ENCODE results near the gene OR2G2. TPM values are rescaled to one million over a fixed set of nuclear protein-coding genes. Genes with fewer than 3 reads are reported as not detected.

Gene OR2G2
- total RNA-seq, 1 donor from 2014 or later: not detected

GRCh38 chr1:247557926-247558674, 30.1 kb upstream of the OR2G2 start:
- no peak overlapping the region for H3K4me3 ChIP-seq
- H3K27me3 ChIP-seq: no peaks in the 10 kb centered on the region
- no peak overlapping the region for H3K27ac ChIP-seq
- H3K9me3 ChIP-seq (ENCODE audit: low read depth): no peaks in the 10 kb centered on the region
- Mint-ChIP-seq H3K27ac (no peak overlapping the region), H3K27me3 (ENCODE audit: insufficient read depth, low read depth) (no peaks in the 10 kb centered on the region), H3K9me3 (no peaks in the 10 kb centered on the region), H3K4me1 (no peaks in the 10 kb centered on the region), H3K36me3 (no peaks in the 10 kb centered on the region), H3K4me3 (no peak overlapping the region)
- H3K4me2 ChIP-seq: no peak overlapping the region
- H4K20me1 ChIP-seq (ENCODE audit: low read depth): no peaks in the 10 kb centered on the region
- H2AFZ ChIP-seq (replicated peaks): no peak overlapping the region
- no peak overlapping the region for H3K9ac ChIP-seq
- H3F3A ChIP-seq (ENCODE audit: low read depth): no peaks in the 10 kb centered on the region
- no peaks in the 10 kb centered on the region for H3K79me2 ChIP-seq (ENCODE audit: low read depth)
- H3K4me1 ChIP-seq: no peaks in the 10 kb centered on the region
- TF ChIP-seq EZH2phosphoT487 (IDR thresholded peaks at IDR 0.05): no peak
- TF ChIP-seq CTCF (IDR thresholded peaks at IDR 0.05): no peak
- no peak for TF ChIP-seq EZH2 (IDR thresholded peaks at IDR 0.05)
- no peaks in the 10 kb centered on the region for H3K36me3 ChIP-seq
- DNase-seq (ENCODE audit: low spot score): no peak

DNA sequence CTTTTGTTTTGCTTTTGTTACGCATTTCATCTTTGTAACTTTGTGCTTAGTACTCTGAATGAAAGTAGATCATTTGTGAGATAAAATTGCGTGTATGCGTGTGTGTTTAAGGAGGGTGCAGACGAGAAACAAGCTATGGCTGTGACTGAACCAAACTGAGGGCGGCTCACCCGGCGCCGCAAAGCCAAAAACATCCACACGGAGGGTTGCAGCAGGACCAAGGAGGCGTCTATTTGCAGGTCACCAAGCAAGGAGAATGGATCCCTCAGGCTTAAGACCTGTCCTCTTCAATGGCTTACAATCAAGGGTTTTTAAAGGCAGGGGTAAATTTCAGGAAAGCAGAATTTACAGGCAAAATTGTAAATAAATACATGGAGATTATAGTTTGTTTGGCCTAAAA, 26.4 kb upstream of the OR2G2 start:
- TF ChIP-seq CTCF (IDR thresholded peaks at IDR 0.05) (no peak), EZH2phosphoT487 (IDR thresholded peaks at IDR 0.05) (no peak), EZH2 (IDR thresholded peaks at IDR 0.05) (no peak)
- Histone ChIP-seq H4K20me1 (ENCODE audit: low read depth) (no peaks in the 10 kb centered on the region), H3K4me1 (no peaks in the 10 kb centered on the region), H3K9ac (no peak overlapping the region), H3F3A (ENCODE audit: low read depth) (no peaks in the 10 kb centered on the region), H3K4me3 (no peak overlapping the region), H3K79me2 (ENCODE audit: low read depth) (no peaks in the 10 kb centered on the region), H3K9me3 (ENCODE audit: low read depth) (no peaks in the 10 kb centered on the region), H3K36me3 (no peaks in the 10 kb centered on the region), H3K4me2 (no peak overlapping the region), H2AFZ (replicated peaks) (peak overlapping the region; percentile 0), H3K27ac (no peak overlapping the region), H3K27me3 (no peaks in the 10 kb centered on the region)
- DNase-seq (ENCODE audit: low spot score): peak; percentile 19
- H3K4me3 Mint-ChIP-seq: no peak overlapping the region
- H3K36me3 Mint-ChIP-seq: no peaks in the 10 kb centered on the region
- no peak overlapping the region for H3K27ac Mint-ChIP-seq
- H3K4me1 Mint-ChIP-seq: no peaks in the 10 kb centered on the region
- no peaks in the 10 kb centered on the region for H3K9me3 Mint-ChIP-seq
- no peaks in the 10 kb centered on the region for H3K27me3 Mint-ChIP-seq (ENCODE audit: insufficient read depth, low read depth)

- H3K27ac Mint-ChIP-seq: no peak overlapping the region
- DNase-seq (ENCODE audit: low spot score): no peak
Measured at GRCh38 chr1:247562198-247562597, 26.0 kb upstream of the OR2G2 start.

More at GRCh38 chr1:247562198-247562597, 26.0 kb upstream of the OR2G2 start:
- Histone ChIP-seq H3K4me2 (no peak overlapping the region), H3K4me1 (no peaks in the 10 kb centered on the region), H3K27ac (no peak overlapping the region), H3K36me3 (no peaks in the 10 kb centered on the region), H4K20me1 (ENCODE audit: low read depth) (no peaks in the 10 kb centered on the region), H2AFZ (replicated peaks) (peak overlapping the region; percentile 27), H3K9ac (no peak overlapping the region), H3K79me2 (ENCODE audit: low read depth) (no peaks in the 10 kb centered on the region), H3K9me3 (ENCODE audit: low read depth) (no peaks in the 10 kb centered on the region), H3K4me3 (no peak overlapping the region), H3F3A (ENCODE audit: low read depth) (no peaks in the 10 kb centered on the region), H3K27me3 (no peaks in the 10 kb centered on the region)
- H3K4me1 Mint-ChIP-seq: no peaks in the 10 kb centered on the region
- H3K9me3 Mint-ChIP-seq: no peaks in the 10 kb centered on the region
- no peaks in the 10 kb centered on the region for H3K36me3 Mint-ChIP-seq
- TF ChIP-seq CTCF (IDR thresholded peaks at IDR 0.05): no peak
- TF ChIP-seq EZH2 (IDR thresholded peaks at IDR 0.05): no peak
- no peak for TF ChIP-seq EZH2phosphoT487 (IDR thresholded peaks at IDR 0.05)
- no peak overlapping the region for H3K4me3 Mint-ChIP-seq
- no peaks in the 10 kb centered on the region for H3K27me3 Mint-ChIP-seq (ENCODE audit: insufficient read depth, low read depth)
